ENCODE data around the gene LASP1.

- no peak for TF ChIP-seq CTCF (IDR thresholded peaks at IDR 0.05; ENCODE audit: low read depth, low read length, poor library complexity, severe bottlenecking)
- TF ChIP-seq EZH2phosphoT487 (IDR thresholded peaks at IDR 0.05; ENCODE audit: borderline replicate concordance, low read length), result no peak
Measured at GRCh38 chr17:38879878-38880665, 10.2 kb downstream of the LASP1 start.

All from DOHH2 (cell line).